Ishikawa (cell line): ENCODE data around the gene MAP1A.

Experiments used
- CEBPB ChIP-seq: IDR thresholded peaks from 2 replicates; pipeline ENCODE4 v1.6.1; 2012
- CREB1 ChIP-seq: IDR thresholded peaks from 2 replicates; pipeline ENCODE4 v1.6.1; 2012; ENCODE audit warnings: low read depth
- EGR1 ChIP-seq: IDR thresholded peaks from 2 replicates; pipeline ENCODE4 v1.6.1; 2012
- EP300 ChIP-seq: IDR thresholded peaks from 2 replicates; pipeline ENCODE4 v1.6.1; 2012; ENCODE audit warnings: borderline replicate concordance
- FOXM1 ChIP-seq: IDR thresholded peaks from 2 replicates; pipeline ENCODE4 v1.6.1; 2012; ENCODE audit warnings: low read depth, borderline replicate concordance
- NFIC ChIP-seq: IDR thresholded peaks from 2 replicates; pipeline ENCODE4 v1.6.1; 2012
- RAD21 ChIP-seq: IDR thresholded peaks from 2 replicates; pipeline ENCODE4 v1.6.1; 2012; ENCODE audit warnings: low read depth
- TAF1 ChIP-seq: IDR thresholded peaks from 2 replicates; pipeline ENCODE4 v1.6.1; 2012; ENCODE audit warnings: low read depth, mild to moderate bottlenecking
- TCF12 ChIP-seq: IDR thresholded peaks from 2 replicates; pipeline ENCODE4 v1.6.1; 2012; ENCODE audit warnings: low read depth
- TEAD4 ChIP-seq: IDR thresholded peaks from 2 replicates; pipeline ENCODE4 v1.6.1; 2012
- YY1 ChIP-seq: IDR thresholded peaks from 2 replicates; pipeline ENCODE4 v1.6.1; 2012; ENCODE audit warnings: low read depth
- ZBTB7A ChIP-seq: IDR thresholded peaks from 2 replicates; pipeline ENCODE4 v1.6.1; 2012; ENCODE audit warnings: low read depth
- TF ChIP-seq, protein P1 (sequence below): IDR thresholded peaks from 2 replicates; pipeline ENCODE4 v1.6.1; 2012; ENCODE audit warnings: low read depth, mild to moderate bottlenecking
- TF ChIP-seq, protein P2 (sequence below): IDR thresholded peaks from 2 replicates; pipeline ENCODE4 v1.6.1; 2012
- TF ChIP-seq, protein P3 (sequence below): IDR thresholded peaks from 2 replicates; pipeline ENCODE4 v1.6.1; 2012

Gene MAP1A

GRCh38 chr15:43517354-43518196 lies at the start of gene MAP1A:
Gene MAP1A (plus strand): TSS chr15:43517608. CDS start chr15:43521474, 3,866 bp downstream.
- TF ChIP-seq TAF1: no peak

GRCh38 chr15:43469867-43470266 lies 47.5 kb upstream of the MAP1A start:
- no peak for TF ChIP-seq FOXM1
- TF ChIP-seq, protein P1, sequence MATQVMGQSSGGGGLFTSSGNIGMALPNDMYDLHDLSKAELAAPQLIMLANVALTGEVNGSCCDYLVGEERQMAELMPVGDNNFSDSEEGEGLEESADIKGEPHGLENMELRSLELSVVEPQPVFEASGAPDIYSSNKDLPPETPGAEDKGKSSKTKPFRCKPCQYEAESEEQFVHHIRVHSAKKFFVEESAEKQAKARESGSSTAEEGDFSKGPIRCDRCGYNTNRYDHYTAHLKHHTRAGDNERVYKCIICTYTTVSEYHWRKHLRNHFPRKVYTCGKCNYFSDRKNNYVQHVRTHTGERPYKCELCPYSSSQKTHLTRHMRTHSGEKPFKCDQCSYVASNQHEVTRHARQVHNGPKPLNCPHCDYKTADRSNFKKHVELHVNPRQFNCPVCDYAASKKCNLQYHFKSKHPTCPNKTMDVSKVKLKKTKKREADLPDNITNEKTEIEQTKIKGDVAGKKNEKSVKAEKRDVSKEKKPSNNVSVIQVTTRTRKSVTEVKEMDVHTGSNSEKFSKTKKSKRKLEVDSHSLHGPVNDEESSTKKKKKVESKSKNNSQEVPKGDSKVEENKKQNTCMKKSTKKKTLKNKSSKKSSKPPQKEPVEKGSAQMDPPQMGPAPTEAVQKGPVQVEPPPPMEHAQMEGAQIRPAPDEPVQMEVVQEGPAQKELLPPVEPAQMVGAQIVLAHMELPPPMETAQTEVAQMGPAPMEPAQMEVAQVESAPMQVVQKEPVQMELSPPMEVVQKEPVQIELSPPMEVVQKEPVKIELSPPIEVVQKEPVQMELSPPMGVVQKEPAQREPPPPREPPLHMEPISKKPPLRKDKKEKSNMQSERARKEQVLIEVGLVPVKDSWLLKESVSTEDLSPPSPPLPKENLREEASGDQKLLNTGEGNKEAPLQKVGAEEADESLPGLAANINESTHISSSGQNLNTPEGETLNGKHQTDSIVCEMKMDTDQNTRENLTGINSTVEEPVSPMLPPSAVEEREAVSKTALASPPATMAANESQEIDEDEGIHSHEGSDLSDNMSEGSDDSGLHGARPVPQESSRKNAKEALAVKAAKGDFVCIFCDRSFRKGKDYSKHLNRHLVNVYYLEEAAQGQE: no peak
- TF ChIP-seq YY1: no peak
- TF ChIP-seq TEAD4: no peak
- TF ChIP-seq EGR1: no peak
- TF ChIP-seq EP300: no peak
- TF ChIP-seq NFIC: no peak
- TF ChIP-seq ZBTB7A: no peak
- no peak for TF ChIP-seq TAF1
- no peak for TF ChIP-seq CEBPB
- TF ChIP-seq RAD21: no peak
- no peak for TF ChIP-seq TCF12
- no peak for TF ChIP-seq CREB1
- TF ChIP-seq, protein P2, sequence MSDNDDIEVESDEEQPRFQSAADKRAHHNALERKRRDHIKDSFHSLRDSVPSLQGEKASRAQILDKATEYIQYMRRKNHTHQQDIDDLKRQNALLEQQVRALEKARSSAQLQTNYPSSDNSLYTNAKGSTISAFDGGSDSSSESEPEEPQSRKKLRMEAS: no peak
- TF ChIP-seq, protein P3, sequence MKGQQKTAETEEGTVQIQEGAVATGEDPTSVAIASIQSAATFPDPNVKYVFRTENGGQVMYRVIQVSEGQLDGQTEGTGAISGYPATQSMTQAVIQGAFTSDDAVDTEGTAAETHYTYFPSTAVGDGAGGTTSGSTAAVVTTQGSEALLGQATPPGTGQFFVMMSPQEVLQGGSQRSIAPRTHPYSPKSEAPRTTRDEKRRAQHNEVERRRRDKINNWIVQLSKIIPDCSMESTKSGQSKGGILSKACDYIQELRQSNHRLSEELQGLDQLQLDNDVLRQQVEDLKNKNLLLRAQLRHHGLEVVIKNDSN: no peak

DNA sequence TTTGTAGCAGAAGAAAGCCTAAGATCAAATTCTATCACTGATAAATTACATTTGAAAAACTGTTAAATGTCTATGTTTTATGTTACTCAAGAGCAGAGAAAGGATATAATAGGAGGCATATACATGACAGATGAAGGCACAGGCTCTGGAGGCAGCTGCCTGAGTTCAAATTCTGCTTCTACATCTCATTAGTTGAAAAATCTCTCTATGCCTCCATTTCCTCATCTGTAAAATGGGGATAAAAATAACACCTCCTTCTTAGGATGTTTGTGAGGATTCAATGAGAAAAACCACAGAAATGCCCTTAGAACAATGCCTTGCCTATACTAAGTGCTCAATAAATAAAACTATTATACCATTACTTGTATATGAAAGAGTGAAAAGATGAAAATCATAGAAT lies 45.4 kb upstream of the MAP1A start:
- no peak for TF ChIP-seq FOXM1
- TF ChIP-seq NFIC: no peak
- TF ChIP-seq CEBPB: no peak
- TF ChIP-seq TEAD4: no peak
- TF ChIP-seq, protein P2: no peak
- TF ChIP-seq, protein P3: no peak
- TF ChIP-seq TCF12: no peak
- TF ChIP-seq, protein P1: no peak
- TF ChIP-seq CREB1: no peak

DNA sequence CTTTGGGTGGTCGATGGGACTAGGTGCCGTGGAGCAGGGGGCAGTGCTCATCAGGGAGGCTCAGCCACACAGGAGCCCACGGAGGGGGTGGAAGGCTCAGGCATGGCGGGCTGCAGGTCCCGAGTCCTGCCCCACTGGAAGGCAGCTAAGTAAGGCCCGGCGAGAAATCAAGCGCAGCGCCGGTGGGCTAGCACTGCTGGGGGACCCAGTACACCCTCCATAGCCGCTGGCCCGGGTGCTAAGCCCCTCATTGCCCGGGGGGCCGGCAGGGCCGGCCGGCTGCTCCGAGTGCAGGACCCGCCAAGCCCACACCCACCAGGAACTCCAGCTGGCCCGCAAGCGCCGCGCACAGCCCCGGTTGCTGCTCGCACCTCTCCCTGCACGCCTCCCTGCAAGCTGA lies 43.5 kb upstream of the MAP1A start:
- TF ChIP-seq YY1 (no peak), TEAD4 (no peak), ZBTB7A (no peak), CEBPB (no peak), TAF1 (no peak), NFIC (no peak), CREB1 (no peak), RAD21 (no peak)
- TF ChIP-seq, protein P1: no peak
- TF ChIP-seq, protein P3: no peak
- TF ChIP-seq, protein P2: no peak
